Bronchus fibroblast of lung (primary cell): ENCODE measurements around the gene RPS13. TPM values are rescaled to one million over a fixed set of nuclear protein-coding genes. Genes with fewer than 3 reads are reported as not detected.

Source experiments
- total RNA-seq: library from RNA; depleted of rRNA; stranded (reverse); fragments of >200 nt; gene quantifications from 2 replicates; pipeline ENCODE4 v1.2.3, GENCODE V29; 2015

The RPS13 gene
- 1,306 and 1,314 TPM in 2 replicates for total RNA-seq

GRCh38 chr11:17077520-17078401 is at the start of gene RPS13:
Gene RPS13, minus strand, starts transcription at chr11:17077667. Its CDS starts 26 bp downstream, at chr11:17077641.

Other genes with a start within 250 kb of the RPS13 start
- gene PLEKHA7, start 63.3 kb downstream of the RPS13 start, total RNA-seq = 0.50 and 3.1 TPM in 2 replicates
- gene PIK3C2A, start 130.3 kb upstream of the RPS13 start, total RNA-seq = 21.1 and 25.4 TPM in 2 replicates
- gene NUCB2, start 199.1 kb upstream of the RPS13 start, total RNA-seq = 29.6 and 41.7 TPM in 2 replicates